GM18526 (cell line): ENCODE results near the gene TMEM138.

Experiments used
- POLR2A ChIP-seq: IDR thresholded peaks from 3 replicates; pipeline ENCODE4 v1.6.1; 2011; ENCODE audit not compliant: insufficient read length; ENCODE audit errors: extremely low read depth

The TMEM138 gene

DNA sequence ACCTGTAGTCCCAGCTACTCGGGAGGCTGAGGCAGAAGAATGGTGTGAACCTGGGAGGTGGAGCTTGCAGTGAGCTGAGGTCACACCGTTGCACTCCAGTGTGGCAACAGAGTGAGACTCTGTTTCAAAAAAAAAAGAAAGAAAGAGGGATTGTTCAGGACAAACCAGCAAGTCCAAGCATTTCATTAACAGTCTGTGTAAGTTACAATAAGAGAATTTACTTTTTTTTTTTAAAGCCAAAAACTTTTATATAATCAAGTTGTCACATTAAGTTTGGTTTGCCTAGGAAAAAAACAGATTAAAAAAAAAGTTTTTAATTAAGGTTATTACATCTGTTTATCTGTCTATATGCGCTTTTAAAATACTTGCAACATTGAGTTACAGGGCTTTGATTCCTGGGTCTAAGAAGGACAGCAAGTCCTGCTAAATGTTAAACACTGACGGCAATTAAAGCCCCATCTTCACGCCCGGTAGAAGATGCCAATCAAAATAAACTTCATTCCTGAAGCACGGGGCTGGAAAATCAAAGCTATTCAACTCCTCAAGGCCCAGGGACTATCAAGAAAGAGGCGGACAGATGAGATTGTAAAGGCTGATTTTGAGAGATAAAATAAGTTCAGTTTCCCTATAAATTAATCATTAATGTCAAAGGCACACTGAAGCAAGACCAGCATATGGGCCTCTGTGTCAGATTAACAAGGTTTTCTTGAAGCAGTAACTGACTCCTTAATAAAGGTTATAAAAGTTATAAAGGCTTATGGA lies 10.7 kb downstream of the TMEM138 start:
- no peak for TF ChIP-seq POLR2A

DNA sequence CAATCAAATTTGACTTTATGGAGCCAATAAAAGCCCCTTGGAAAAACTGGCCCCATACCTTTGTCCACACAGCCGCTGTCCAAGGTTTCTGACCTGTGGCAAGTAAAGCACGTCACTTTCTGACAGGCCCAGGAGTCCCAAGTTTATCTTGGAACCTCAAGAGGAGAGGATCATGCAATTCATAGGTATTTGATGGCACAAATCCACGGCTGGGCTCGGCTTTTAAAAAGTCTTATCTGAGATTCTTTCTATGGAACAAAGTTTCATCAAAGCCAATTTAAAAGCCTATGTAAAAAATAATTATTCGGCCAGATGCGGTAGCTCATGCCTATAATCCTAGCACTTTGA lies 13.6 kb downstream of the TMEM138 start:
- no peak for TF ChIP-seq POLR2A

DNA sequence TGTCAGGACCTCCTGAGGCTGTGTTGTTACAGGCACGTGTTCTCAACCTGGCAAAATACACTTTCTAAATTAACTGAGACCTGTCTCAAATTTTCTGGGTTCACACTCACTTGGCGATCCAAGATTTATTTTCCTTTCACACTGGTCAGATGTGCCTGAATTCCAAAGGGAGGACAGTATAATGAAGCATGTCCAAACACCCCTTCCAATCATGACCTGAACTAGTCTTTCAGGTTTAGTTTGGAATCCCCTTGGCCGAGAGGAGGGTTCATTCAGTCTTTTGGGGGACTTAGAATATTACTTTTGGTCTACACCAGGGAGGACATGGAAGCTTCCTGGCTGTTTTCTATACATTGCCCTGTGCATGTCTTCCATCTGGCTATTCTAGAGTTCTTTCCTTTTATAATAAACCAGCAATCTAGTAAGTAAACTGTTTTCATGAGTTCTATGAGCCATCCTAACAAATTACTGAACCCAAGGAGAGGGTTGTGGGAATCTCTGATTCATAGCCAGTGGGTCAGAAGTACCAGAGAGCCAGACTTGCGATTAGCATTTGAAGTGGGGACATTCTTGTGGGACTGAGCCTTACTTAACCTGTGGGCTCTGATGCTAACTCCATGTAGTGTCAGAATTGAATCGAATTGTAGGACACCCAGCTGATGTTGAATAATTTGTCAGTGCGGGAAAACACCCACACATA lies 15.4 kb downstream of the TMEM138 start:
- TF ChIP-seq POLR2A = no peak

DNA sequence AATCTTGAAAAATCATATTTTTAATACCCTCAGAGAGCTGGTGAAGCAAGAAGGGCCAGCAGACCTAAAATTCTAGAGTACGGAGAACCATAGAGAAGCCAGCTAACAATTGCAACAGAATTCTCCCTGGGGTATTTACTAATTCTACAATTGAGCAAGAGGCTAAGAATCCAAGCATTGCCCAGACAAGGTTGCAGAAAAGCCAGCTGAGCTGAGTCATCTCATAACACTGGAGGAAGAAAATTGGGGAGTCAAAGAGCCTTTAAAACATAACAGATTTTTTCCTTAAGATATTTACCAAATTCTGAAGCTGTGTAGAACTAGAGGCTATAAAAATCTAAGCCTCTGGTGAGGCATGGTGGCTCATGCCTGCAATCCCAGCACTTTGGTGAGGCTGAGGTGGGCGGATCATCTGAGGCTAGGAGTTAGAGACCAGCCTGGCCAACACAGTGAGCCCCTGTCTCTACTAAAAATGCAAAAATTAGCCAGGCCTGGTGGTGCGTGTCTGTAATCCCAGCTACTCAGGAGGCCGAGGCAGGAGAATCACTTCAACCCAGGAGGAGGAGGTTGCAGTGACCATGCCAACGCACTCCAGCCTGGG lies 16.6 kb downstream of the TMEM138 start:
- no peak for TF ChIP-seq POLR2A

DNA sequence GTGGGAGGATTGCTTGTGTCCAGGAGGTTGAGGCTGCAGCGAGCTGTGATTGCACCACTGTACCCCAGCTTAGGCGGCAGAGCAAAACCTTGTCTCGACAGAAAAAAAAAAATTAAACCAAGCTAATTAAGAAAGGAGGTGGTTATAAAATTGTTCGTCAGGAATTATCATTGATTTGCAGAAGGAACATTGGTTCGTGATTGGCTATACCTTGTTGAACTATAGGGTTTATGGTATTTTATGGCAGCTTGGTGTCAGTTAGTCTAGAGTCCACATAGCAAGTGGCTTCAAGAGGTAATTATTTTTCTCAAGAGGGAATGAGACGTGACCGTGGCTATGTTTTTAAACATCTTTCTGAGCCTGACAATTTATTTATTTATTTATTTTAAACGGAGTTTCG lies 18.7 kb downstream of the TMEM138 start:
- no peak for TF ChIP-seq POLR2A

DNA sequence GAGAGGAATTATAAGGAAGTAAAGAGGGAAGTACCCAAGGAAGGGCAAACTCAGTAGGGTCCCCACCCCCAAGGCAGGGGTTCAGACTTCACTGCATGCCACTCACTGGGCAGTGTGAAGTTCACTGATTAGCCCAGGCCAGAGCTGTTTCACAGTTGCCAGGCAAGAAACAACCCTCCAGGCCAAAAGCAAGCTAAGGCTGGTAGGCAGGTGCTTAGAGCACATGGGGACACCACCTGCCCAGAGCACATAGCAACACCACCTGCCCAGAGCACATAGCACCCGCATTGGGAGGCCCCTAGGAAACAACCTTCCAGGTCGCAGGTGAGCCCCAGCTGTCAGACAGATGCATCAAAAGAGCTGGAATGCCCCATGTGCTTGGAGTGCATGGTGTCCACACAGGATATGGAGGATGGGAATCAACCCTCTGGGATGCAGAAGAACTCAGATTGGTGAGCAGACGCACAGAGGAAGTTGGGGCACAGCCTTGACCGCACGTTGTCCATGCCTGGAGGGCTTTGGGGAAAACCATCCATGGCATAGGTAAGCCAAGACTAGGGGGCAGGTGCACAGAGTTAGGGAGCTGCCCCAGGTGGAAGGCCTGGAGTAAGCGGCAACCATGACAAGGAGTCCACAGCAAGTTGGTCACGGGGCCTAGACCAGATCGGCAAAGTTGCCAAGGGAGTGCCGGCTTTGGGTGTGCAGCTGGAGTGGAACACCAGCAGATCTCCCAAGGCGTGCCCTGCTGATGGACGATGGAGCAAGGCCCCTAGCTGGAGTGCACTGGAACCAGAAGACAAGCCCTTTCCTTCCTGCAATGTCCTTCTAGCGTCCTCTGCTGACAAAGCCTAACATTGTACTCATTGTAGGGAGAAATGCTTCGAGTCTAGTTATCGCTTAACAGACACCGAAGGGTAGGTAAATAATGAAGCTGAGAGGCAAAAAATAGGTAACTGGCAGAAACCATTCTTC lies 22.4 kb downstream of the TMEM138 start:
- TF ChIP-seq POLR2A = no peak

DNA sequence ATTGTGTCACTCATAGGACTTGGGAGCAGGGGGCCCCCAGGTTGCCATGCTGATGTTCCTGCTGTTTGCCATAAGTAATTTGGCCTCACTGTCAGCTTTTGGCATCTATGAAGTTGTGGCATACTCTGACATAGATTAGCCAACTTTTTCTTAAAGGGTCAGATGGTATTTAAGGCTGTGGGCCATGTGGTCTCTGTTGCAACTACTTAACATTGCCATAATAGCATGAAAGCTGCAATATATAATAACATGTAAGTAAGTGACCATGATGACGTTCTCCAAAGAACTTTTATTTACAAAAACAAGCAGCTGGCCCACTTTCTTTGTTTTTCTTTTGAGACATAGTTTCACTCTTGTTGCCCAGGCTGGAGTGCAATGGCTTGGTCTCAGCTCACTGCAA lies 28.0 kb downstream of the TMEM138 start:
- TF ChIP-seq POLR2A = no peak

DNA sequence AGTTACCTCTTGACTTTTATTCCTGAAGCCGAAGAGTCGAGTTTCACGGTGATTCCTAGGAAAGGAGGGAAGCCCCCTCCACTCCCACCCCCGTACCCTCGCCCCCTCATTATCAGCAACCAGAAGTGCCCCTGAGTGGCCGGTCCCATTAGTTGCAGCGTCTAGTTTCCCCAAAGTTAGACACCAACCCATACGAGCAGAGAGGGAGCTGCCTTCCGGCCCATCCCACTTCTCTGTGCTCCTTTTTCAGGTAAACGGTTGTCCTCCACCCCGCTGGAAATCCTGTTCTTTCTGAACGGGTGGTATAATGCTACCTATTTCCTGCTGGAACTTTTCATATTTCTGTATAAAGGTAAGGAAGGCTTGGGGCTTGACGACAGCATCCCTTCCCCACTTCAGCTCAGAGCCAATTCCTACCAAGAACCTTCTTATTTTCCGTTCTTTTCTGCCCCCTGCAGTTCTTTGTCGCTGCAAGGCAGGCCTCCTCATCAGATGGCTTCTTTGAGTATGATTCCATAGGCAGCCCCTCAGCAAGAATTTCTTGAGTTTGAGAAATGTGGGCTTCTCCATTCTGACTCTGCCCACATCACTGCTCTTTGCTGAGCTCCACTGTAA lies 30.9 kb downstream of the TMEM138 start:
- no peak for TF ChIP-seq POLR2A

DNA sequence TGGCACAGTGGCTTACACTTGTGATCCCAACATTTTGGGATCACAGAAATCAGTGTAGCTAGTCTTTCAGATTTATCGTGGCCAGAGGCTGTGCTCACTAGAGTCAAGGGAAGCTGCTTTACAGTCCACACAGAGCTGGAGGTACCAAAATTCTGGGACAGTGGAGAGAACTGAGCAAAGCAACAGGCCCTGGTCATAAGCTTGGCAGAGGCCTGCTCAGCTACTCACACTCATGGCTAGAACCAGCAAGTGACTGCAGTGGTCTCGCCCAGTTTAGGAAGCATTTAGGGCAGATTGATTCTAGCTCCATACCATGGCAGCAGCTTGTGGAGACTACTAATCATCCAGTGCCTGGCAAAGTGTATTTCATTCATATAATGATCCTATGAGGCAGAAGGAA lies 39.0 kb downstream of the TMEM138 start:
- TF ChIP-seq POLR2A = no peak

DNA sequence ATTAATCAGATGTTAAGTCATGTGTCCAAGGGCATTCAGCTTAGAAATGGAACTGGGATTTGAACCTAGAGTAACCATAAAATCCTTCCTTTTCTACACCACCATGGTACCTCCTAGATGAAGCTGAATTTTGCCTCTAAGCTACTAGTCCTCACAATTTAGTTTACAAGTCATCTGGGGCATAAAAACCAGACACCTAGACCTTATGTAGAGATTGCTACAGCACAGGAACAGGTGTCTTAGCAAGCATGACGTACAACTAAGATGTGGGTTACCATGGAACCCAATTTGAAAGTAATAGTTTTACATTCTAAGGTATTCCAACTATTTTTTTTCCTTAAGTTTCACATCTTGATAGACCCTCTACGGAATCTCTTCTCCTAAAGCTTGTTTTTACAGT lies 39.4 kb downstream of the TMEM138 start:
- no peak for TF ChIP-seq POLR2A

DNA sequence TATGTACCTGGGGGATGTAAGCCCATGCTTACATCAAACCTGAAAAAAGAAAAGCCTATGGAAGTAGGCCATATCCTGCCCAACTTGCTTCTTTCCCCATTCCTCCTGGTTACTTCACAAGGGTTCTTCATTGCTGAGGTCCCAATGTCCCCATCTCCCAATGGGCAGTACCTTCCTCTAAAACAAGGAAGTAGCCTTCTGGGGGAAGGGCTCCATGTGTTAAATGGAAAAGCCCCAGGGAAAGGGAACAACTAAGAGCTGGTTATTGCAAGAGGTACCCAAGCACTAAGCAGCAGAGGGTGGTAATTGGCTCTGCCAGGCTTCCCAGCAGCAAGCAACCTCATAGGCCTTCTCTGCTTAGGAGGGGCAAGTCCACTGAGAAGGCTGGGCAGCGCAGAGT lies 41.5 kb downstream of the TMEM138 start:
- no peak for TF ChIP-seq POLR2A

DNA sequence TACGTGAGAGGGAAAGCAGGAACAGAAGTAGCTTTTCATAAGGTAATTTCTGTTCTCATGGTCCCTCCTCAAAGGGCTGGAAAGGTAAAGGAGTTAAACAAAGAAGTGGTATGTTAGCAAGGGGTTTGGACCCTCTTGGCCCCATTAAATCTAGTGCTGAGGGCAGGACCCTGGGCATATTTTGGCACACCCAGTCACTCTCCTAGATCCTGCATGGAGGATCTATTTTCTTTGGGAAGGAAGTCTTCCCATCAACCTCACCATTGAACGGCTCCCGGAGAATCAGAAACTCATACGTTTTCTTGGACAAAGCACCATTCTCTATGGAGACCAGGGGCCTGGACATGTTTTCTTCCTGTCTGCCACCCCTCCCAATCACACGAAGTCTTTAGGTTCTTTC lies 41.9 kb downstream of the TMEM138 start:
- no peak for TF ChIP-seq POLR2A

DNA sequence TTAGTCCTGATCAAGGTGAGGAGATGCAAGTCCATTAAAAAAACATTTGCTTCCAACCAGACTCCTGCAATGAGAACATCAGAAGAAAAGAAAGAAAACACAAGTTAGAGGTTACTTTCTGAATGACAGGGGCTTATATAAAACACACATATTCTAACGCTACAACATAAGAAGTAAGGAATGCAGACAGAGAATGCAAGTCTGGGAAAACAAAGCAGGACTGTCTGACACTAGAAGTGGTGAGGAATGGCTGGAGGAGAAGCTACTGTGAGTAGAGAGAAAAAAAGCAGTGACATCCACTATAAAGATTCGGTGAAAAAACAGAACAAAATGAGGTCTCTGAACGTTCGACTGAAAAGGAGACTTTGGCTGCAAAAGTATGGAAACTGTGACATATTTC lies 42.5 kb downstream of the TMEM138 start:
- TF ChIP-seq POLR2A = no peak

DNA sequence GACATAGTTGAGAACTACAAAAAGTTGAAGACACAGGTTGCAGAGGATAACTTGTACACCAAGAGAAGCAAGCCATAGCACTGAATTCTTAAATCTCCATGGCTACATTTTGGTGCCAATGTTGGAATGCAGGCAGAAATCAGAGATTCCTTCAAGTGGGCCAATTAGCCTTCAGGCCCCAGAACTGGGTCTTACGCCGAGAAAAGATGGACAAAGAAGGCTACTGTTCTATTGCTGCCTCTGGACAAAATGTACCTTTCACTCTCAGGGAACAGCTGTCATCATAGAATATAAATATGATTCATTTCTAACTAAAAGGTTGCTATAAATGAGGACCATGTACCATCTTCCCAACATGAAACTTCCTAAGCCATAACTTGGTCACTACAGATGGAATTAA lies 43.9 kb downstream of the TMEM138 start:
- no peak for TF ChIP-seq POLR2A

DNA sequence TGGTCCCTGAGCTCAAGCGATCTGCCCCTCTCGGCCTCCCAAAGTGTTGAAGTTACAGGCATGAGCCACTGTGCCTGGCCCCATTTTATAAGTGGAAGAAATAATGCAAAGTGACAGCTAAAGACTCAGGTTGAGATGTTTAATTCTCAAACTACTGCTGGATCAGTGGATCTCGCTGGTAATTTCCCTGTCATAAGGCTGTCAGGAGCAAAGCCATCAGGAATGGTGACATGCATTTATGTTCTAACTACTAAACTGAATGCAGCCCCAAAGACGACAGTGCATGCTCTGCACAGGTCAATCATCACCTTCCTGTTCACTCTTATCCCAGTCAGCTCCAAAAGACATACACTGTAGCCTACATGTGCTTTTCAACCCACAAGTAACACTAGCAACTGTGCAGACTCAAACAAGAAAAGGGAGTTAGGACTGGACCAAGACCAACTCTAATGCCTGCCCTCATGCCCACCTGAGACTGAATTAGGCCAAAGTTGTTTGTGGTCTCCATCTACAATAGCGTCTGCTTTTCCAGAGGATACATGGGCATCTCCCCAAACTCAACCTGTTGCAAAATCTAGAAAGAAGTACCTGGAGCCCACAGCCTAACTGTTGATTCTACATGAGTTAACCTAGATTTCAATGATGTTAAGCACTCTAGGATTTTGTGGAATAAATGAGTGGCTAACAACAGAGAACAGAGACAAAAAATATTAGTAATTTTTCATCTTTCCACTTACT lies 45.0 kb downstream of the TMEM138 start:
- no peak for TF ChIP-seq POLR2A

DNA sequence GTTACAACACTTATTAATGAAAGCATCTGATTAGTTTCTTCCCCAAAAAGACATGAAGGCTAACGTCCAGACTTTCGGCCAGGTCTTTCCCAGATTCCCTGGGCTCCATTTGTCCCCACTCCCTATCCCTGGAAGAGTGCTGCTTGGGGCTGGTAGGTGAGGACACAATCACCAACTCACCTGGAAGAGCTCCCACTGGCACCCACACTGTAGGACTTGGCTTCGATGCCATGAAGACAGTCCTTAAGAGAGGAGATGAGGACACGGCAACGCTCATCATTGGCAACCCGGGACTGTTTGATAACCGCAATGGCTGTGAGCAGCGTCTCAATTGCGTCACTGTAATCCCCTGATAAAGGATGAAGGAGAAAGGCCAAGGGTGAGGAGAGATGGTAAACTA lies 49.4 kb downstream of the TMEM138 start:
- no peak for TF ChIP-seq POLR2A
